ENCODE data around the gene ACSM6.
A peak's percentile ranks its signal among the peaks of the same experiment; 100 is the strongest.

The ACSM6 gene

GRCh38 chr10:95257849-95258248 lies 63.8 kb downstream of the ACSM6 start:
- H3K4me3 Mint-ChIP-seq, result no peak overlapping the region
- peaks cover 9% of the 10 kb centered on the region for H3K9me3 Mint-ChIP-seq
- TF ChIP-seq CTCF (IDR thresholded peaks at IDR 0.05; ENCODE audit: unreplicated experiment in 3 of 3), result no peak
- no peak overlapping the region for H3K27ac Mint-ChIP-seq
- H3K36me3 Mint-ChIP-seq (ENCODE audit: low read depth), result peaks cover 51% of the 10 kb centered on the region
- H3K4me1 Mint-ChIP-seq, result peaks cover 9% of the 10 kb centered on the region
- no peaks in the 10 kb centered on the region for H3K27me3 Mint-ChIP-seq (ENCODE audit: low read depth)

- peaks cover 7% of the 10 kb centered on the region for H3K9me3 Mint-ChIP-seq
- H3K27me3 Mint-ChIP-seq (ENCODE audit: low read depth), result no peaks in the 10 kb centered on the region
- TF ChIP-seq CTCF (IDR thresholded peaks at IDR 0.05; ENCODE audit: unreplicated experiment in 3 of 3), result no peak
- H3K4me1 Mint-ChIP-seq, result peaks cover 9% of the 10 kb centered on the region
- H3K36me3 Mint-ChIP-seq (ENCODE audit: low read depth), result peaks cover 45% of the 10 kb centered on the region
- H3K4me3 Mint-ChIP-seq, result no peak overlapping the region
- peak overlapping the region; percentile 74 to 88 (median 81) for H3K27ac Mint-ChIP-seq
Observed at GRCh38 chr10:95260397-95260881, 66.4 kb downstream of the ACSM6 start.

- Mint-ChIP-seq H3K36me3 (ENCODE audit: low read depth) (peaks cover 39% of the 10 kb centered on the region), H3K4me3 (no peak overlapping the region), H3K4me1 (peaks cover 9% of the 10 kb centered on the region), H3K27me3 (ENCODE audit: low read depth) (no peaks in the 10 kb centered on the region), H3K9me3 (peaks cover 2% of the 10 kb centered on the region), H3K27ac (peak overlapping the region; percentile 74 to 88 (median 81))
- no peak for TF ChIP-seq CTCF (IDR thresholded peaks at IDR 0.05; ENCODE audit: unreplicated experiment in 3 of 3)
Observed at GRCh38 chr10:95260909-95261552, 67.0 kb downstream of the ACSM6 start.

GRCh38 chr10:95261926-95262325 lies 67.9 kb downstream of the ACSM6 start:
- H3K27me3 Mint-ChIP-seq (ENCODE audit: low read depth), result no peaks in the 10 kb centered on the region
- peaks cover 15% of the 10 kb centered on the region for H3K4me1 Mint-ChIP-seq
- H3K36me3 Mint-ChIP-seq (ENCODE audit: low read depth), result peaks cover 36% of the 10 kb centered on the region
- no peaks in the 10 kb centered on the region for H3K9me3 Mint-ChIP-seq
- no peak overlapping the region for H3K4me3 Mint-ChIP-seq
- TF ChIP-seq CTCF (IDR thresholded peaks at IDR 0.05; ENCODE audit: unreplicated experiment in 3 of 3), result no peak
- no peak overlapping the region for H3K27ac Mint-ChIP-seq

GRCh38 chr10:95262763-95263518 lies 68.9 kb downstream of the ACSM6 start:
- Mint-ChIP-seq H3K36me3 (ENCODE audit: low read depth) (peaks cover 28% of the 10 kb centered on the region), H3K27ac (peak overlapping the region; percentile 7 to 81 (median 76)), H3K4me3 (no peak overlapping the region), H3K4me1 (peaks cover 16% of the 10 kb centered on the region), H3K9me3 (no peaks in the 10 kb centered on the region), H3K27me3 (ENCODE audit: low read depth) (no peaks in the 10 kb centered on the region)
- TF ChIP-seq CTCF (IDR thresholded peaks at IDR 0.05; ENCODE audit: unreplicated experiment in 3 of 3), result no peak
